H9 (cell line): ENCODE data around the gene METRNL. TPM values are rescaled to one million over a fixed set of nuclear protein-coding genes. Genes with fewer than 3 reads are reported as not detected.

Source experiments
- DNase-seq: peaks from one replicate; pipeline ENCODE4 v3.0.0-alpha.2; 2017
- H2AFZ ChIP-seq: one replicate; pipeline ENCODE4 v1.6.1; 2013; ENCODE audit warnings: mild to moderate bottlenecking, low read length, control low read depth, moderate library complexity
- H2AK5ac ChIP-seq: 2 replicates; pipeline ENCODE4 v1.6.1; 2013; ENCODE audit warnings: low read length, control low read depth, mixed read lengths; ENCODE audit not compliant: insufficient read length
- H2BK120ac ChIP-seq: one replicate; pipeline ENCODE4 v1.6.1; 2013; ENCODE audit warnings: low read depth, mild to moderate bottlenecking, low read length, control low read depth, inconsistent platforms; ENCODE audit not compliant: poor library complexity, severe bottlenecking
- H2BK12ac ChIP-seq: 2 replicates; pipeline ENCODE4 v1.6.1; 2013; ENCODE audit warnings: low read length, control low read depth, mixed read lengths, low read depth; ENCODE audit not compliant: insufficient read length
- H2BK15ac ChIP-seq: 2 replicates; pipeline ENCODE4 v1.6.1; 2013; ENCODE audit warnings: low read depth, low read length, control low read depth
- H2BK20ac ChIP-seq: one replicate; pipeline ENCODE4 v1.6.1; 2013; ENCODE audit warnings: low read depth, mild to moderate bottlenecking, low read length, control low read depth, inconsistent platforms; ENCODE audit not compliant: poor library complexity, severe bottlenecking
- H2BK5ac ChIP-seq: 2 replicates; pipeline ENCODE4 v1.6.1; 2013; ENCODE audit warnings: low read length, control low read depth, mixed read lengths; ENCODE audit not compliant: insufficient read length
- H3K14ac ChIP-seq: 2 replicates; pipeline ENCODE4 v1.6.1; 2013; ENCODE audit warnings: low read length, control low read depth; ENCODE audit not compliant: insufficient read depth
- H3K18ac ChIP-seq: 2 replicates; pipeline ENCODE4 v1.6.1; 2013; ENCODE audit warnings: low read depth, mild to moderate bottlenecking, mixed read lengths, low read length, control low read depth; ENCODE audit not compliant: insufficient read length
- H3K23ac ChIP-seq: 2 replicates; pipeline ENCODE4 v1.6.1; 2013; ENCODE audit warnings: low read length, control low read depth, mixed read lengths, low read depth; ENCODE audit not compliant: insufficient read length
- H3K23me2 ChIP-seq: 2 replicates; pipeline ENCODE4 v1.6.1; 2013; ENCODE audit warnings: low read depth, mild to moderate bottlenecking, mixed read lengths, low read length, control low read depth; ENCODE audit not compliant: insufficient read length, poor library complexity, severe bottlenecking
- H3K27ac ChIP-seq: 2 replicates; pipeline ENCODE4 v1.5.1; 2013; ENCODE audit warnings: low read length, control low read depth, mixed read lengths, low read depth; ENCODE audit not compliant: insufficient read length
- H3K27me3 ChIP-seq: 2 replicates; pipeline ENCODE4 v1.6.1; 2013; ENCODE audit warnings: low read length, control low read depth, inconsistent platforms; ENCODE audit not compliant: insufficient read depth
- H3K4ac ChIP-seq: 2 replicates; pipeline ENCODE4 v1.6.1; 2013; ENCODE audit warnings: low read depth, mild to moderate bottlenecking, control low read depth, inconsistent platforms, low read length, moderate library complexity
- H3K4me1 ChIP-seq: 2 replicates; pipeline ENCODE4 v1.6.1; 2013; ENCODE audit warnings: low read length, control low read depth, inconsistent platforms; ENCODE audit not compliant: insufficient read depth
- H3K4me2 ChIP-seq: 2 replicates; pipeline ENCODE4 v1.6.1; 2013; ENCODE audit warnings: low read length, control low read depth, mixed read lengths; ENCODE audit not compliant: insufficient read length, insufficient read depth
- H3K56ac ChIP-seq: 2 replicates; pipeline ENCODE4 v1.6.1; 2013; ENCODE audit warnings: low read depth, mild to moderate bottlenecking, mixed read lengths, low read length, control low read depth; ENCODE audit not compliant: insufficient read length
- H3K79me1 ChIP-seq: 2 replicates; pipeline ENCODE4 v1.6.1; 2013; ENCODE audit warnings: low read depth, mild to moderate bottlenecking, moderate library complexity, low read length, control low read depth, inconsistent platforms; ENCODE audit not compliant: insufficient read depth, poor library complexity, severe bottlenecking
- H3K79me2 ChIP-seq: 2 replicates; pipeline ENCODE4 v1.6.1; 2013; ENCODE audit warnings: low read length, control low read depth, inconsistent platforms; ENCODE audit not compliant: insufficient read depth
- H3K9ac ChIP-seq: 2 replicates; pipeline ENCODE4 v1.6.1; 2013; ENCODE audit warnings: low read length, control low read depth, mixed read lengths; ENCODE audit not compliant: insufficient read length; ENCODE audit errors: extremely low read depth
- H3K9me3 ChIP-seq: one replicate; pipeline ENCODE4 v1.6.1; 2013; ENCODE audit warnings: low read depth, low read length, inconsistent platforms; ENCODE audit not compliant: control insufficient read depth
- H3T11ph ChIP-seq: one replicate; pipeline ENCODE4 v1.6.1; 2013; ENCODE audit warnings: mild to moderate bottlenecking, low read length, control low read depth, inconsistent platforms
- H4K20me1 ChIP-seq: one replicate; pipeline ENCODE4 v1.6.1; 2013; ENCODE audit not compliant: control insufficient read depth, insufficient read length, insufficient read depth
- H4K5ac ChIP-seq: 2 replicates; pipeline ENCODE4 v1.6.1; 2013; ENCODE audit warnings: low read depth, mild to moderate bottlenecking, mixed read lengths, low read length, control low read depth; ENCODE audit not compliant: insufficient read length
- H4K8ac ChIP-seq: replicated peaks from 2 replicates; pipeline ENCODE4 v1.6.1; 2013; ENCODE audit warnings: low read length, control low read depth, mixed read lengths, low read depth; ENCODE audit not compliant: insufficient read length
- H4K91ac ChIP-seq: 2 replicates; pipeline ENCODE4 v1.6.1; 2013; ENCODE audit warnings: low read depth, mild to moderate bottlenecking, moderate library complexity, mixed read lengths, low read length, control low read depth; ENCODE audit not compliant: insufficient read length
- H3K27ac Mint-ChIP-seq, 3 experiments: 2 replicates in 2 of 3; 3 replicates in 1 of 3; pipeline ENCODE4 v1.8.0; 2020 to 2021; ENCODE audit warnings: mixed read lengths in 3 of 3, mild to moderate bottlenecking in 1 of 3, moderate library complexity in 1 of 3
- H3K27me3 Mint-ChIP-seq: 2 replicates; pipeline ENCODE4 v1.8.0; 2021; ENCODE audit warnings: low read depth, mild to moderate bottlenecking, moderate library complexity, mixed read lengths
- H3K36me3 Mint-ChIP-seq, 3 experiments: 2 replicates in 2 of 3; 3 replicates in 1 of 3; pipeline ENCODE4 v1.8.0; 2020 to 2021; ENCODE audit warnings: low read depth in 3 of 3, mixed read lengths in 3 of 3; ENCODE audit not compliant: insufficient read depth in 1 of 3
- H3K4me1 Mint-ChIP-seq, 2 experiments: 2 replicates each; pipeline ENCODE4 v1.8.0; 2020; ENCODE audit warnings: mixed read lengths in 2 of 2
- H3K4me3 Mint-ChIP-seq, 2 experiments: 2 replicates in 1 of 2; 3 replicates in 1 of 2; pipeline ENCODE4 v1.8.0; 2020 to 2021; ENCODE audit warnings: mild to moderate bottlenecking in 2 of 2, mixed read lengths in 2 of 2, moderate library complexity in 1 of 2
- H3K9me3 Mint-ChIP-seq, 2 experiments: 2 replicates in 1 of 2; 3 replicates in 1 of 2; pipeline ENCODE4 v1.8.0; 2020; ENCODE audit warnings: mild to moderate bottlenecking in 2 of 2, mixed read lengths in 2 of 2, moderate library complexity in 1 of 2
- WGBS: extraction: QIAGEN DNeasy Blood & Tissue Kit; methylation state at CpG from one replicate; pipeline ENCODE4 v1.1.7; 2013; ENCODE audit warnings: missing lambda C conversion rate, low lambda C conversion rate, mixed read lengths; ENCODE audit not compliant: insufficient read length; ENCODE audit errors: extremely low coverage; 5-methylcytosine and 5-hydroxymethylcytosine counted together
- total RNA-seq: library from RNA; stranded (reverse); gene quantifications from 2 replicates; pipeline ENCODE4 v1.2.1, GENCODE V29; 2021
- TF ChIP-seq, protein P1 (sequence below): fragments of 200-600 bp; sonication (generic); conservative IDR thresholded peaks from 3 replicates; pipeline ENCODE4 v1.8.0; 2021; ENCODE audit warnings: antibody characterized with exemption, mild to moderate bottlenecking

The METRNL gene
- total RNA-seq, 1 experiment from 2014 or later = 21.4 TPM

DNA sequence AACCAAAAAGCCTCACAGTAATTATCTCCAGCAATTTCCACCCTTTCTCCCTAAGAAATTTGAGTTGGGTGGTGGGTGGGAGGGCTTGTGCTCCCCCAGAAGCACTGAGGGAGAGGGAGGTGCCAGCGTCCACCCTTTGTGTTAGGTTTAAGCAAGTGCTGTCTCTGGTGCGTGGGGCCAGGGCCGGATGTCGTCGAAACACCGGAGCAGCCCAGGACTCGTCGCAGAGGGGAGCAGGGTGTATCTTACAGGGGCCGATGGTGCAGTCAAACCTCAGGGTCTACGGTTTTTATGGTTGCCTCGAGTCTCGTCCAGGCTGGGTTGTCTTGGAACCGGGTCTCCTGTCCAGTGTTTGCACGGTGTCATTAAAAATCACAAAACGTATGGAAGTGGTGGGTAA, 35.3 kb downstream of the METRNL start:
- no peak overlapping the region for H4K91ac ChIP-seq
- no peak for DNase-seq
- H3K27ac Mint-ChIP-seq = peak overlapping the region in 1 of 3 experiments; percentile 52; a peak in 1 of 7 replicates
- no peak overlapping the region for H2BK12ac ChIP-seq
- H3K27ac ChIP-seq = no peak overlapping the region
- peaks cover 18 to 27% of the 10 kb centered on the region in 2 experiments for H3K4me1 Mint-ChIP-seq
- H4K20me1 ChIP-seq = no peaks in the 10 kb centered on the region
- H3K4me2 ChIP-seq = no peak overlapping the region
- no peak overlapping the region for H3K18ac ChIP-seq
- H4K8ac ChIP-seq = no peak overlapping the region
- H3T11ph ChIP-seq = no peak overlapping the region
- no peaks in the 10 kb centered on the region for H3K79me1 ChIP-seq
- H3K23me2 ChIP-seq = no peaks in the 10 kb centered on the region
- no CpG with 5 or more reads among the region's 15 CpGs for WGBS
- H2BK15ac ChIP-seq = no peak overlapping the region
- no peak overlapping the region for H2BK20ac ChIP-seq
- H3K14ac ChIP-seq = no peak overlapping the region
- H3K4me3 Mint-ChIP-seq = no peak overlapping the region
- H2BK5ac ChIP-seq = no peak overlapping the region
- H3K9ac ChIP-seq = no peak overlapping the region
- H3K9me3 Mint-ChIP-seq = peaks cover 2 to 3% of the 10 kb centered on the region in 2 experiments; a peak in 2 of 5 replicates
- no peak overlapping the region for H2AFZ ChIP-seq
- no peaks in the 10 kb centered on the region; a peak in 2 of 7 replicates for H3K36me3 Mint-ChIP-seq
- H3K79me2 ChIP-seq = no peaks in the 10 kb centered on the region
- no peaks in the 10 kb centered on the region for H3K9me3 ChIP-seq
- no peak overlapping the region for H3K4ac ChIP-seq
- no peaks in the 10 kb centered on the region for H3K27me3 ChIP-seq
- H3K23ac ChIP-seq = no peak overlapping the region
- H3K27me3 Mint-ChIP-seq = peaks cover 21% of the 10 kb centered on the region
- TF ChIP-seq, protein P1, sequence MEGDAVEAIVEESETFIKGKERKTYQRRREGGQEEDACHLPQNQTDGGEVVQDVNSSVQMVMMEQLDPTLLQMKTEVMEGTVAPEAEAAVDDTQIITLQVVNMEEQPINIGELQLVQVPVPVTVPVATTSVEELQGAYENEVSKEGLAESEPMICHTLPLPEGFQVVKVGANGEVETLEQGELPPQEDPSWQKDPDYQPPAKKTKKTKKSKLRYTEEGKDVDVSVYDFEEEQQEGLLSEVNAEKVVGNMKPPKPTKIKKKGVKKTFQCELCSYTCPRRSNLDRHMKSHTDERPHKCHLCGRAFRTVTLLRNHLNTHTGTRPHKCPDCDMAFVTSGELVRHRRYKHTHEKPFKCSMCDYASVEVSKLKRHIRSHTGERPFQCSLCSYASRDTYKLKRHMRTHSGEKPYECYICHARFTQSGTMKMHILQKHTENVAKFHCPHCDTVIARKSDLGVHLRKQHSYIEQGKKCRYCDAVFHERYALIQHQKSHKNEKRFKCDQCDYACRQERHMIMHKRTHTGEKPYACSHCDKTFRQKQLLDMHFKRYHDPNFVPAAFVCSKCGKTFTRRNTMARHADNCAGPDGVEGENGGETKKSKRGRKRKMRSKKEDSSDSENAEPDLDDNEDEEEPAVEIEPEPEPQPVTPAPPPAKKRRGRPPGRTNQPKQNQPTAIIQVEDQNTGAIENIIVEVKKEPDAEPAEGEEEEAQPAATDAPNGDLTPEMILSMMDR = no peak
- H2AK5ac ChIP-seq = no peak overlapping the region
- H2BK120ac ChIP-seq = no peak overlapping the region
- H3K4me1 ChIP-seq = no peaks in the 10 kb centered on the region
- no peak overlapping the region for H3K56ac ChIP-seq
- no peak overlapping the region for H4K5ac ChIP-seq
